GM12801 (cell line): ENCODE measurements around the gene IGHMBP2.

Experiments
- CTCF ChIP-seq: IDR thresholded peaks from one replicate; pipeline ENCODE4 v1.5.1; 2011; ENCODE audit warnings: control low read depth; ENCODE audit not compliant: insufficient read length; ENCODE audit errors: extremely low read depth

Gene IGHMBP2

GRCh38 chr11:68939583-68940555 lies 36.2 kb downstream of the IGHMBP2 start:
- TF ChIP-seq CTCF, result no peak

- TF ChIP-seq CTCF, result no peak
Observed at GRCh38 chr11:68940651-68941323, 37.1 kb downstream of the IGHMBP2 start.

DNA sequence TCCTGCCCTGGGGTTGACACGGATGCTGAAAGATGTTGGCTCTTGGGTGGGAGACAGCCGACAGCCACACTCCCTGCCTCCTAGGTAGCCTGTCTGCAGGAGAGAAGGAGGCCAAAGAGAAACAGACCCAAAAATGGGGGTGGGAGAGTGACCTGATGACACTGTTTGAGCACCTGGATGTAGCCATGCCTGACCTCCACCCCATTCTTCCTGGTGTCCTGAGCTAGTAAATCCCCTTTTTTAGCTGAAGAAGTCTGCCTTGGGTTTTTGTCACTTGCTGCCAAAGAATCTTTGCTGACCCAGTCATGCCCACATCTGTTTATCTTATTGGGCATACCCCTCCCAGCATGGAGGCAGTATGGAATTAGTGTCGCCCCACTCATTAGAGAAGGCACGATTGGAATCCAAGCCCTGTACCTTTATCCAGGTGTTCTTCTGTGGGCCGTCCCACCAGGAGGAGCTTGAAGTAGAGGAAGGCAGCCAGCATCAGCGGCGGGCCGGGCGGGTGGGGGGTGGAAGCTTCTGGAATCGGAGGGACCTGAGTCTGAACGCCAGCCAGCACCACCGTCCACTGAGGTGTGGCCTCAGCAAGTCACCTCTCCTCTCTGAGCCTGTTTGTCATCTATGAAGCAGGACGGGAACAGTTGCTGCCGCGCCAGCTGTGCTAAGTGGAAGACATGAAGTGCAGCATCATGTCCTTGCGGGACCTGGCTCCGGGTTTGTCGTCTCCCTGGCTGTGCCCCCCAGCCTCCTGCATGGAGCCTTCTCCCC lies 37.8 kb downstream of the IGHMBP2 start:
- no peak for TF ChIP-seq CTCF

GRCh38 chr11:68942095-68942620 lies 38.5 kb downstream of the IGHMBP2 start:
- TF ChIP-seq CTCF, result no peak

DNA sequence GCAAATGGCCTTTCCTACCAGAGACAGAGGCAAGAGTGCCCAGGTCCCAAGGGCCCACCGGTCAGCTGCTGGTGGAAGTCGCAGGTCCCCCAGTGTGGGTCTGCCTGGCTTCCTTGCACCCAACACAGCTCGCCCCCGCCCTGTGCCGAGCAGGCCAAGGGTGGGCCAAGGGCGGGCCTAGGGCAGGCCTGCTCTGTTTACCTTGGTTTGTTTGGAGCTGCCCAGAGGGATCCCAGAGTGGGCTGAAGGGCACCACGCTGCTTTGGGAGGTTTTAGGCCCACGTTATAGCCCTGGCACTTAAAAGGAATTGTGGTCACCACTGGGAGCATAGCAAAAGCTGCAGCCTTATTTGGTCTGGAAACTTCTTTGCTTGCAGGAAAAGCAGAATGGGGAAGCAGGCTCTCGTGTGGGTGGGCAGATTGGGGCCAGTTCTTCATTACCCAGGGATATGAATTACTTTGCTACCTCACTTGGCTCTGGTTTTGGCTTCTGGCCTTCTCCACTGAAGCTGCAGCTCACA lies 39.1 kb downstream of the IGHMBP2 start:
- no peak for TF ChIP-seq CTCF

- no peak for TF ChIP-seq CTCF
Observed at GRCh38 chr11:68946416-68947090, 42.9 kb downstream of the IGHMBP2 start.
